ENCODE measurements around the gene DCAF11.

DNA sequence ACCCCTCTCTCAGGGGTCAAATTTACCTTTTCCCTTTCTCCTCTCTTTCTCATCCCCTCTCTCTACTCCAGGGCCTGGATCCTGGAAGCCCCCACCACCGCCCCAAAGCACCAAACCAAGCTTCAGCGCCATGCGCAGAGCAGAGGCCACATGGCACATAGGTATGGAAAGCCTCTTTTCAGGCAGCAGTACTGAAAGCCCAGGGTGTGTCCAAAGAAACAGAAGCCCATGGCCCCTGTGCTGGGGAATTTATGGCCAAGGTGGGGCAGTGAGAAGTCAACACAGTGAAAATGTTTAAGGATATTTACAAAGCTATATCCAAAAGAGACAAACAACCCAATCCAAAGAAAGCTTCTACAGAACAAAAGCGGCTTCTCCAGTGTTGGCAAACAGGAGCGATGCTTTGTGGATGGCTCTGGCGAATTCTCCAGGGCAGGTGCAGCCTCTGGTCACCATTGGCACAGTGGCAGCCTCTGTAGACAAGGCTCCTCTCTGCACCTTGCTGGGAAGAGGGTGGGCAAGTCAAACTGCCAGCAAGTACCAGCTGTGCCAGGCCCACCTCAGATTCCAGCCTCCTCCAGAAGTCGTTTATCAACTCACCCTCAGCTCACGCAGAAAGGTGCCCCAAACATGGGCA lies 48.0 kb upstream of the DCAF11 start:
- TF ChIP-seq CTCF (IDR thresholded peaks at IDR 0.05; ENCODE audit: low read depth, low read length), result no peak
- no peak for TF ChIP-seq EZH2phosphoT487 (IDR thresholded peaks at IDR 0.05; ENCODE audit: low read depth)

Measured in OCI-LY3 (cell line).